Urothelium cell line (cell line): ENCODE measurements around the gene NT5C2.
"Not testable (repeated sequence)": the region's sequence is repeated elsewhere in the genome, so short reads cannot be mapped to it uniquely, and the experiment has no call there.

ENCODE experiments used
- DNase-seq: peaks from one replicate; pipeline ENCODE4 v3.0.0; 2011; ENCODE audit warnings: low spot score, mixed read lengths
- FAIRE-seq: peaks from 2 replicates; lab custom pipeline; 2011; peaks lifted over from hg19 to GRCh38; lab: Jason Lieb, UNC

NT5C2 gene

GRCh38 chr10:103193107-103193819 is at the start of gene NT5C2:
NT5C2 (minus strand) TSS chr10:103193272; CDS start chr10:103174958, 18,314 bp downstream.
- peak; percentile 69 for FAIRE-seq
- DNase-seq = peak; percentile 91

- peak; percentile 64 for DNase-seq
- FAIRE-seq = no peak
Observed at GRCh38 chr10:103241262-103242011, 48.4 kb upstream of the NT5C2 start.

GRCh38 chr10:103238506-103239252 is 45.6 kb upstream of the NT5C2 start:
- DNase-seq (no peak), FAIRE-seq (no peak)

- no peak for FAIRE-seq
Observed at GRCh38 chr10:103235775-103236174, 42.7 kb upstream of the NT5C2 start.

GRCh38 chr10:103232772-103233488 is 39.9 kb upstream of the NT5C2 start:
- DNase-seq = no peak
- no peak for FAIRE-seq

More at GRCh38 chr10:103235775-103236174, 42.7 kb upstream of the NT5C2 start:
- no peak for DNase-seq

- DNase-seq (no peak), FAIRE-seq (no peak)
Observed at GRCh38 chr10:103232131-103232673, 39.1 kb upstream of the NT5C2 start.

- FAIRE-seq (no peak), DNase-seq (peak; percentile 77)
Observed at GRCh38 chr10:103231047-103231551, 38.0 kb upstream of the NT5C2 start.

- DNase-seq = no peak
- no peak for FAIRE-seq
Observed at GRCh38 chr10:103227416-103227815, 34.3 kb upstream of the NT5C2 start.

- no peak for FAIRE-seq
- DNase-seq = no peak
Observed at GRCh38 chr10:103225939-103226338, 32.9 kb upstream of the NT5C2 start.

GRCh38 chr10:103224721-103225120 is 31.6 kb upstream of the NT5C2 start:
- not testable (repeated sequence) for DNase-seq, FAIRE-seq

- FAIRE-seq (no peak), DNase-seq (no peak)
Observed at GRCh38 chr10:103224133-103224532, 31.1 kb upstream of the NT5C2 start.

- FAIRE-seq, DNase-seq: not testable (repeated sequence)
Observed at GRCh38 chr10:103216362-103216761, 23.3 kb upstream of the NT5C2 start.

- FAIRE-seq (no peak), DNase-seq (no peak)
Observed at GRCh38 chr10:103215601-103216000, 22.5 kb upstream of the NT5C2 start.

GRCh38 chr10:103210262-103210661 is 17.2 kb upstream of the NT5C2 start:
- not testable (repeated sequence) for FAIRE-seq, DNase-seq

GRCh38 chr10:103207643-103208042 is 14.6 kb upstream of the NT5C2 start:
- not testable (repeated sequence) for DNase-seq, FAIRE-seq

- FAIRE-seq = no peak
- DNase-seq = no peak
Observed at GRCh38 chr10:103207141-103207540, 14.1 kb upstream of the NT5C2 start.

GRCh38 chr10:103206715-103207114 is 13.6 kb upstream of the NT5C2 start:
- not testable (repeated sequence) for FAIRE-seq

GRCh38 chr10:103205401-103205800 is 12.3 kb upstream of the NT5C2 start:
- not testable (repeated sequence) for DNase-seq, FAIRE-seq

More at GRCh38 chr10:103206715-103207114, 13.6 kb upstream of the NT5C2 start:
- not testable (repeated sequence) for DNase-seq

GRCh38 chr10:103204353-103205255 is 11.5 kb upstream of the NT5C2 start:
- FAIRE-seq (no peak), DNase-seq (no peak)
